Measurements from ENCODE around the gene EPOP. TPM values are rescaled to one million over a fixed set of nuclear protein-coding genes. Genes with fewer than 3 reads are reported as not detected.
A peak's percentile ranks its signal among the peaks of the same experiment; 100 is the strongest.

The EPOP gene
- total RNA-seq, 6 experiments from 2014 or later, result 0.95 to 1.4 (median 1.3) TPM

DNA sequence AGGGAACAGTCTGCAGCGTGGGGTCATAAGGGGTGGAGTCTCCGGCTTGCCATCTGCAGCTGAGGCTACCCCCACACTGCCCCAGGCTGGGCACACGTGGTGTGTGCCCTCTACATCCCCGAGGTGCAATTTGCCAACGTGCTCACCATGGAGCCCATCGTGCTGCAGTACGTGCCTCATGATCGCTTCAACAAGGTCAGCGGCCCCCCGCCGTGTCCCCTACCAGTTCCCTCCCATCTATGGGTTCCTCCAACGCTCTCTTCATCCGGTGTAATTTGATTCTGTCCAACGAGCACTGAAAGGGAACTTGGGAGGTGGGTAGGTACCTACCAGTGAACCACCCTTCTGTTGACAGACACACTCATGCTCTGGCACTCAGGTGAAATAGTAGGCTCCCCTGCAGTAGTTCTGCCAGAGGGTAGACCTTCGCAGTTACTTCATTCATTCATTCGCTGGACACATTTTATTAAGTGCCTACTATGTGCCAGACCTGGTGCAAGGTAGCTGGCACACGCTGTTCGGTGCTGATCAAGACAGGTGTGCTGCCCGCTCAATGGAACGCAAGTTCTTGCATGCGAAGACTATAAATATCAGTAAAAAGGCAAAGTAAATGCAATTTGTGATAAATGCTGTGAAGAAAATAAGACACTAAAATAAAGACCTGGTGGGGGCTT, 33.1 kb upstream of the EPOP start:
- no peak overlapping the region for H3K4me3 Mint-ChIP-seq
- H3K27ac Mint-ChIP-seq, result no peak overlapping the region
- H3K4me1 Mint-ChIP-seq (ENCODE audit: low read depth), result peaks cover 32% of the 10 kb centered on the region
- H3K36me3 Mint-ChIP-seq (ENCODE audit: low read depth), result peaks cover 6% of the 10 kb centered on the region
- no peaks in the 10 kb centered on the region for H3K9me3 Mint-ChIP-seq
- TF ChIP-seq, protein P1, sequence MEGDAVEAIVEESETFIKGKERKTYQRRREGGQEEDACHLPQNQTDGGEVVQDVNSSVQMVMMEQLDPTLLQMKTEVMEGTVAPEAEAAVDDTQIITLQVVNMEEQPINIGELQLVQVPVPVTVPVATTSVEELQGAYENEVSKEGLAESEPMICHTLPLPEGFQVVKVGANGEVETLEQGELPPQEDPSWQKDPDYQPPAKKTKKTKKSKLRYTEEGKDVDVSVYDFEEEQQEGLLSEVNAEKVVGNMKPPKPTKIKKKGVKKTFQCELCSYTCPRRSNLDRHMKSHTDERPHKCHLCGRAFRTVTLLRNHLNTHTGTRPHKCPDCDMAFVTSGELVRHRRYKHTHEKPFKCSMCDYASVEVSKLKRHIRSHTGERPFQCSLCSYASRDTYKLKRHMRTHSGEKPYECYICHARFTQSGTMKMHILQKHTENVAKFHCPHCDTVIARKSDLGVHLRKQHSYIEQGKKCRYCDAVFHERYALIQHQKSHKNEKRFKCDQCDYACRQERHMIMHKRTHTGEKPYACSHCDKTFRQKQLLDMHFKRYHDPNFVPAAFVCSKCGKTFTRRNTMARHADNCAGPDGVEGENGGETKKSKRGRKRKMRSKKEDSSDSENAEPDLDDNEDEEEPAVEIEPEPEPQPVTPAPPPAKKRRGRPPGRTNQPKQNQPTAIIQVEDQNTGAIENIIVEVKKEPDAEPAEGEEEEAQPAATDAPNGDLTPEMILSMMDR (IDR thresholded peaks at IDR 0.05), result no peak
- no peak for DNase-seq
- H3K27me3 Mint-ChIP-seq (ENCODE audit: insufficient read depth), result no peaks in the 10 kb centered on the region

DNA sequence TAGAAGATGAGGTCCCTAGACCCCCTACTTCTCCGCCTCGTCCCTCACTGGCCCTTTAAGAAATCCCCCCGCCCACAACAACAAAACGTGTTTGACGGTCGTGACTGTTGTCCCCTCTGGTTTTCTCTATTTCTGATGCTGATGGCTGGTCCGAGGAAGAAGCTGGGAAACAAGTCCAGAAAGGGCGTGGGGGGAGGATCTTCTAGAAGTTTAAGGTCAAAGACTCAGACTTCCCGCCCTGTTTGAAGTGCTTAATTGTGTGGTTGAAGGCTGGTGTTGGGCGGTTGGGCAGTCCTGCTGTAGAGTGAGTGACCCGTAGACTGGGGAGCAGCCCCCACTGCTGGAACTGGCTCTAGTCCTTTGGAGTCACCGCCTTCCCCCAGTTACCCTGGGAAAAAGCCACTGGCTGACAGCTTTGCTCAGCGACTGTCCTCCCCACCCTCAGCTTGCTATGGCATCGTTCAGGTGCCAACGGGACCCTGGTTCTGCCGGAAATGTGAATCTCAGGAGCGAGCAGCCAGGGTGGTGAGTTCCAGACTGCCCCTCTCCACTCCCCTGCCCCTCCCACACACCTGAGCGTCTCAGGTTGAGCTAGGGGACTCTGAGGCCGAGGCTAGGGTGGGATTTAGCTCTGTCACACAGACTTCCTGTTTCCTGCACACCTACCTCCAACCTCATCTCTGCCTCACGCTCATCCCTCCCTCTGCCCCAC, 31.9 kb upstream of the EPOP start:
- H3K36me3 Mint-ChIP-seq (ENCODE audit: low read depth), result peaks cover 6% of the 10 kb centered on the region
- H3K27me3 Mint-ChIP-seq (ENCODE audit: insufficient read depth), result no peaks in the 10 kb centered on the region
- peak overlapping the region; percentile 30 for H3K27ac Mint-ChIP-seq
- peak overlapping the region; percentile 87 for H3K4me3 Mint-ChIP-seq
- no peaks in the 10 kb centered on the region for H3K9me3 Mint-ChIP-seq
- DNase-seq, result no peak
- TF ChIP-seq, protein P1 (IDR thresholded peaks at IDR 0.05), result no peak
- H3K4me1 Mint-ChIP-seq (ENCODE audit: low read depth), result peaks cover 36% of the 10 kb centered on the region

DNA sequence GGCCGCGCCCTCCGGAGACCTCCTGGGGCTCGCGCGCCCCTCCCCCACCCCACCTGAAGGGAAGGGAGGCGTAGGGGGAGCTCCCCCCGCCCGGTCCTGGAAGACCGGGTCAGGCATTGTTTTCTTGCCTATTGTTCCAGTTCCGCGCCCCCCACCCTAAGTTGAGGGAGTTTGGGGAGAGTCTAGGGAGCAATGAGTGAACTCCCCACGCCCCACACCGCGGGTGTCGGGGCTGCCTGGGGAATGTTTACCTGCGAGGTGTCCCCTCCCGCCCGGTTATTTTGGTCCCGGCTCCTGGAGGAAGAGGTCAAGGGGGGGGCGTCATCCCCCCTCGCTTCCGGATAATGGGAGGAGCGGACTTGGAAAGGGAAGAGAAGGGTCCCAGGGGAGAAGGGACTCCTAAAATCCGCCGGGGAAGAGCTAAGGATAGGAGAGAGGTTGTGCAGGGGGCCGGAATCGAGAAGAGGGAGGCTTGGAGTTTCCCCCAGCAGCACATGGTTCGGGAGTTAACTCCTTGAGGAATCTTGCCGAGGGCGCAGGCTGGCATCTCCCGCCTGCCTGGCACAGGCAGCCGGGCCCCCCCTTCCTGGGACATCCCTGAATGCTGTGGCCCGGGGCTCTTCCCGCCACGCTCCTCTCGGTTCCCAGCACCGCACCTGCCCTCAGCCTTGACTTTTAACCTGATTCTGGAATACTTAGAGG, 31.2 kb upstream of the EPOP start:
- TF ChIP-seq, protein P1 (IDR thresholded peaks at IDR 0.05), result no peak
- Mint-ChIP-seq H3K27ac (peak overlapping the region; percentile 30), H3K27me3 (ENCODE audit: insufficient read depth) (no peaks in the 10 kb centered on the region), H3K36me3 (ENCODE audit: low read depth) (peaks cover 6% of the 10 kb centered on the region), H3K9me3 (no peaks in the 10 kb centered on the region), H3K4me3 (peak overlapping the region; percentile 87), H3K4me1 (ENCODE audit: low read depth) (peaks cover 43% of the 10 kb centered on the region)
- no peak for DNase-seq

DNA sequence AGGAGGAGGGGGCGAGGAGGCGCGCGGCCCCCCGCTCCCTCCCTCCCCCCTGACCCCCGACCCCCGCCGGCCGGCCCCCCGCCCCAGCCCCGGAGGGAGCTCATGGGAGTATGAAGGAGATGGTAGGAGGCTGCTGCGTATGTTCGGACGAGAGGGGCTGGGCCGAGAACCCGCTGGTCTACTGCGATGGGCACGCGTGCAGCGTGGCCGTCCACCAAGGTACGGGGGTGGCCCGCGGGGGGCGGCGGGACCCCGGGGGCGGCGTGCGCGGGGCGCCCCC, 30.7 kb upstream of the EPOP start:
- H3K36me3 Mint-ChIP-seq (ENCODE audit: low read depth), result peaks cover 6% of the 10 kb centered on the region
- DNase-seq, result no peak

More for the DNA sequence above, 30.7 kb upstream of the EPOP start:
- Mint-ChIP-seq H3K4me1 (ENCODE audit: low read depth) (peaks cover 43% of the 10 kb centered on the region), H3K4me3 (peak overlapping the region; percentile 91), H3K27ac (no peak overlapping the region), H3K27me3 (ENCODE audit: insufficient read depth) (no peaks in the 10 kb centered on the region), H3K9me3 (no peaks in the 10 kb centered on the region)
- TF ChIP-seq, protein P1 (IDR thresholded peaks at IDR 0.05), result no peak
